Naive thymus-derived CD8-positive, alpha-beta T cell (primary cell): ENCODE data around the gene SERPINA1. TPM values are rescaled to one million over a fixed set of nuclear protein-coding genes. Genes with fewer than 3 reads are reported as not detected.

Experiments used
- ATAC-seq, 2 donors: fragments of 150-1000 bp; cut with Tn5 transposase in 1 of 2; sonication (Bioruptor Pico), chemical (Tn5 transposase) in 1 of 2; 1 replicate in 1 of 2; 2 replicates in 1 of 2; pipeline ENCODE4 v1.10.0; 2021; ENCODE audit warnings: mild to moderate bottlenecking in 2 of 2, moderate library complexity in 2 of 2
- POLR2A ChIA-PET: fragments of 350-600 bp; sonication (Branson Sonifier 250); formaldehyde crosslinking; loops from one replicate; lab custom pipeline; 2021; ENCODE audit warnings: antibody characterized with exemption; lab: Charles Lee
- DNase-seq, 10 donors: peaks; one replicate each; pipeline versions ENCODE4 v3.0.0 to v3.0.0-alpha.2; 2020 to 2022
- H3K27ac Mint-ChIP-seq, 10 donors: one replicate each; pipeline ENCODE4 v1.8.0; 2020 to 2022; ENCODE audit warnings: mild to moderate bottlenecking in 10 of 10, mixed read lengths in 10 of 10, moderate library complexity in 4 of 10, inconsistent platforms in 1 of 10
- H3K27me3 Mint-ChIP-seq, 5 donors: one replicate each; pipeline ENCODE4 v1.8.0; 2021 to 2022; ENCODE audit warnings: mixed read lengths in 5 of 5
- H3K36me3 Mint-ChIP-seq, 3 donors: one replicate each; pipeline ENCODE4 v1.8.0; 2020 to 2022; ENCODE audit warnings: mixed read lengths in 3 of 3, mild to moderate bottlenecking in 2 of 3, inconsistent platforms in 1 of 3
- H3K4me1 Mint-ChIP-seq, 4 donors: one replicate each; pipeline ENCODE4 v1.8.0; 2021 to 2022; ENCODE audit warnings: mixed read lengths in 4 of 4
- H3K4me3 Mint-ChIP-seq, 10 donors: one replicate each; pipeline ENCODE4 v1.8.0; 2020 to 2022; ENCODE audit warnings: mild to moderate bottlenecking in 10 of 10, mixed read lengths in 10 of 10, moderate library complexity in 6 of 10, inconsistent platforms in 1 of 10
- H3K9me3 Mint-ChIP-seq, 9 donors: one replicate each; pipeline ENCODE4 v1.8.0; 2020 to 2022; ENCODE audit warnings: mixed read lengths in 9 of 9, mild to moderate bottlenecking in 3 of 9, inconsistent platforms in 1 of 9, moderate library complexity in 1 of 9
- polyA plus RNA-seq, 3 donors: library from polyadenylated mRNA; unstranded; fragments of 300-500 nt; fragmentation: Illumina TruSeq; gene quantifications; one replicate each; pipeline ENCODE4 v1.2.3, GENCODE V29; 2021
- total RNA-seq, 8 experiments: library from RNA in 2 of 8; stranded (reverse) in 2 of 8; gene quantifications; one replicate each; pipeline ENCODE4 v1.2.3 and lab custom pipeline; 2021 to 2026

Gene SERPINA1
- total and polyA plus RNA-seq, 5 experiments from 2014 or later = 0.64 to 1.6 TPM; not detected in 3

DNA sequence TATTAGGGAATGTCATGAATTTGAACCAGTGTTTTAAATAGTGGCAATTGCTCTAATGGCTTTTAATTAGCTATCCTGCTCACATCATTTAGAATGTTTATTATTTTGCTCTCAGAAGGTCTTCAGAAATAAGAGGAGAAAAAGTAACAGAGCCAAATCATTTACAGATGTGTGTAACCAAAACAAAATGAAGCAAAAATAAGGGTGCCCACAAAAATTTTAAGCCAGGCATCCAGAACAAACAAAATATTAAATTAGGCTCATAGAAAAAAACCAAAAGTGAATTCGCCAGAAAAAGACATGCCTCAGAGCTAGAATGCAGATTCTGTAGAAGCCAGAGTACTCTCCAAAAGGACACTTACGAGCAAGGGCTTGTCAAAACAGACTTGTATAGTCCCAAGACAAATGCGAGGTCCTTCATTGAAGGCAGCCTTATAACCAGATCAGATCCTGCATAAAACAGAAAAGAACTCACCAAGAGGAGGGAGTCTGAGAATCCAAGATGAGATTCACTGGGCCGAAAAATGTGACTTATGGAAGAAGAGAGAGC is 20.2 kb upstream of the SERPINA1 start:
- no peak for ATAC-seq
- H3K4me3 Mint-ChIP-seq = no peak overlapping the region
- POLR2A ChIA-PET = no interaction called here
- H3K4me1 Mint-ChIP-seq = no peaks in the 10 kb centered on the region
- H3K27me3 Mint-ChIP-seq = peaks cover 8 to 30% (median 19%) of the 10 kb centered on the region in 5 donors
- no peak for DNase-seq
- H3K36me3 Mint-ChIP-seq = peaks cover 0 to 22% (median 4%) of the 10 kb centered on the region in 3 donors
- H3K27ac Mint-ChIP-seq = no peak overlapping the region
- H3K9me3 Mint-ChIP-seq = peaks cover 0 to 71% (median 18%) of the 10 kb centered on the region in 9 donors

DNA sequence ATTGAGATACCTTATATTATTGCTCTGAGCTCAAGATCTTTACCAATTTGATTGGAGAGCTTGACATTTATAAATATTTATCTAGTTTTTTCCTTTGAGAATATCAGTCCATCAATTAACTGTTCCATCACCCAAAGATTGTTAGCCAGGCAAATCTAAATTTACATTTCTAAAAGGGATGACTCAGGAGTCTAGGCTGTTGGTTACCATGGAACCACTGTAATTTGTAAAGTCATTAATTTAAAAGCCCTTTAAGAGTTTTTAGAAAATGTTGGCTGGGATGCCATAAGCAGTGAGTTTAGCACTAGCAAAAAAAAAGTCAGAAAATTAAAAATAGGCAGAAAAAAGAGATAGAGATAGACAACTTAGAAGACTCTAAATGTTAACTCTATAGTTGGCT is 19.5 kb upstream of the SERPINA1 start:
- Mint-ChIP-seq H3K9me3 (peaks cover 0 to 66% (median 18%) of the 10 kb centered on the region in 9 donors), H3K27ac (no peak overlapping the region), H3K4me1 (no peaks in the 10 kb centered on the region), H3K27me3 (peaks cover 8 to 23% (median 14%) of the 10 kb centered on the region in 5 donors), H3K36me3 (peaks cover 0 to 19% (median 4%) of the 10 kb centered on the region in 3 donors), H3K4me3 (no peak overlapping the region)
- no peak for DNase-seq
- POLR2A ChIA-PET = no interaction called here
- no peak for ATAC-seq

DNA sequence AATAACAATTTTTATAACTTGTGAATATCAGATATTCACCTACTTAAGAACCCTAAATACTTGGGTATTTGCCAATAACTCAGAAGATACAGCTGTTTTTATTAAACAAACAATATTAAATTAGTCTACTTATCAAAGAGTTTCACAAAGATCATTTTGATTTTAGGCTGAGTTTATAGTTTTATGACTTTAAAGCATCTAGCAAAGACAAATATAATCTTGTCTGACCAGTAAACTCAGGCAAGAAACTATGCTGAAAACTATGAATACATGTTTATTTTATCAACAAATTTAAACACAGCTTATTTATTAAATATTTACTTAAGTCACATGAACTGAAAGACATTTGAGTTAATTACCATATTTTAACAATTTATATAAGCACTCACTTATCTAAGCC is 18.5 kb upstream of the SERPINA1 start:
- H3K27ac Mint-ChIP-seq = no peak overlapping the region
- peaks cover 0 to 20% (median 4%) of the 10 kb centered on the region in 3 donors for H3K36me3 Mint-ChIP-seq
- ATAC-seq = no peak
- peaks cover 6 to 13% (median 7%) of the 10 kb centered on the region in 5 donors for H3K27me3 Mint-ChIP-seq
- DNase-seq = no peak
- H3K4me1 Mint-ChIP-seq = no peaks in the 10 kb centered on the region
- no peak overlapping the region for H3K4me3 Mint-ChIP-seq
- POLR2A ChIA-PET = no interaction called here
- H3K9me3 Mint-ChIP-seq = peaks cover 0 to 56% (median 18%) of the 10 kb centered on the region in 9 donors

DNA sequence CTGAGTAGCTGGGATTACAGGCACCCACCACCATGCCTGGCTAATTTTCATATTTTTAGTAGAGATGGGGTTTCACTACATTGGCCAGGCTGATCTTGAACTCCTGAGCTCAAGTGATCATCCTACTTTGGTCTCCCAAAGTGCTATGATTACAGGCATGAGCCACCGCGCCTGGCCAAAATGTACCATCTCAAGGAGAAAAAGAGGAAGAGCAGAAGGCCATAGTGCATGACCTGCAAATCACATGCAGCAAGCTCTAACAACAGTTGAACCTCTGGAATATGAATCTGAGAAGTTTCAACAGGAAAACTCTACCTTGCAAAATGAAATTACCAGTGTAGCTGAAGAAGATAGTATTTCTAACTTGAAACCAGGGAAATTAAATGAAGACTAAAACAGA is 17.1 kb upstream of the SERPINA1 start:
- Mint-ChIP-seq H3K27me3 (peaks cover 2 to 6% (median 4%) of the 10 kb centered on the region in 5 donors), H3K4me3 (no peak overlapping the region), H3K36me3 (peaks cover 0 to 16% (median 4%) of the 10 kb centered on the region in 3 donors), H3K27ac (no peak overlapping the region), H3K4me1 (no peaks in the 10 kb centered on the region), H3K9me3 (peaks cover 0 to 42% (median 13%) of the 10 kb centered on the region in 9 donors)
- DNase-seq = no peak
- ATAC-seq = no peak
- POLR2A ChIA-PET = no interaction called here

DNA sequence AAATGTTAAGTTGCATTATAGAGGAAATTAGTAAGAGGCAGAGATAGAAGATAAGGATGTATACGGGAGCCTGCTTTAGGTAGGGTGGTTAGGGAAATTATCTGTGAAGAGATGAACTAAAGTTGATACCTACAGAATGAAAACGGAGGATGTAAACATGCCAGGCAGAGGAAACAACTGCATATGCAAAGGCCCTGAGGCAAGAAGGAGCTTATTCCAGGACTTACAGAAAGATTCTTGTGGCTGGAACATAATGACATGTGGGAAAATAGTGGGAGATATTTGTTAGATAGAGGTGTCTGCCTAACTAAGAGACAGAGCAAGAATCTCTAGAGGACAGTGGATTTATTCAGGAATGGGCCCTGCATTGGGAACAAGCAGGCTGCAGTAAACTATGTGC is 16.2 kb upstream of the SERPINA1 start:
- Mint-ChIP-seq H3K4me1 (no peaks in the 10 kb centered on the region), H3K9me3 (peaks cover 0 to 33% (median 12%) of the 10 kb centered on the region in 9 donors), H3K4me3 (no peak overlapping the region), H3K36me3 (peaks cover 0 to 16% (median 2%) of the 10 kb centered on the region in 3 donors), H3K27me3 (peaks cover 0 to 6% (median 5%) of the 10 kb centered on the region in 5 donors), H3K27ac (no peak overlapping the region)
- no peak for ATAC-seq
- DNase-seq = no peak
- POLR2A ChIA-PET = no interaction called here

DNA sequence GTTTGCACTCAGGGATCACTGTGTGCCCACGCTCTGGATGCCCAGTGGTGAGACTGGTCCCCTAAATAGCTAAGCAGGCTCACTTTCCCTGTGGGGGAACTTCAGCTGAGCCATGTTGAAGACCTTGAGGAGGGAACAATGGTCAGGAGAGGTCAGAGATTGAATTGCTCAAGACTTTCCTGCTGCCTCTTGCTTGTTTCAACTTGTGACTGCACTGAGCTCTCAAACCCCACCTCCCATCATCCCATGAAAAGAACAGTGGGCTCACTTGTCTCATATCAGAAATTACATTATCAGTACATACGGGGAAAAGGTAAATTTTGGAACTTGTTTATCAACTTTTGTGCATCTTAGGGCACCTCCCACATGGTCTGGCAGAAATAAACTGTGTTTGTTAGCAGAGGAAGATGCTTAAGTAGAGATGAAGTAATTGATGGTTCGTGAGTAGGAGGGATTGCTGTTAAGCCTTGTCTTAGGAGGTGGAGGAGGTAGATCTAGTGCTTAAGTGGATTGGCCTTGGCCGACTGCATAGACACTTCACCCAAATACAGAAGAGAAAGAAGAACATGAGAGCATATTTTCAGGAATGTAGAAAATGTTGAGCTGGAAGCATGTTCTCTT is 15.0 kb upstream of the SERPINA1 start:
- Mint-ChIP-seq H3K4me3 (no peak overlapping the region), H3K4me1 (no peaks in the 10 kb centered on the region), H3K9me3 (peaks cover 0 to 25% (median 8%) of the 10 kb centered on the region in 9 donors), H3K27ac (no peak overlapping the region), H3K36me3 (peaks cover 0 to 9% (median 0%) of the 10 kb centered on the region in 3 donors), H3K27me3 (peaks cover 6 to 10% (median 7%) of the 10 kb centered on the region in 5 donors)
- DNase-seq = no peak
- ATAC-seq = no peak
- POLR2A ChIA-PET = no interaction called here

DNA sequence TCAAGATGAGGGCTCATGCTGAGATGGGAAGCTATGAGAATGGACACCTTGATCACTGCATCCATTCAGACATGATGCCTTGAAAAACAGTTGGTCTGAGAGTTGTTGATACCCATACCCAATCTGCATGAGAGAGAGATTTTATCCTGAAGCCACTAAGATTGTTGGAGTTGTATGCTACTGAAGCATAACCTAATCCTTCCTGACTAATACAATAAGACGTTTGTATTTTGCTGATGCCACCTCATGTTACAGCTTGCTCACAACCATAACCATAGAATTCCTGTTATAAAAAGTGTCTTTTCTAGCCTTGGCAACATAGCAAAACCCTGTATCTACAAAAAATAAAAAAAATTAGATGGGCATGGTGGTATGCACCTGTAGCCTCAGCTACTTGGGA is 12.7 kb upstream of the SERPINA1 start:
- H3K36me3 Mint-ChIP-seq = peaks cover 0 to 4% (median 0%) of the 10 kb centered on the region in 3 donors
- H3K27me3 Mint-ChIP-seq = peaks cover 14 to 25% (median 17%) of the 10 kb centered on the region in 5 donors
- no peak overlapping the region for H3K27ac Mint-ChIP-seq
- no peak for DNase-seq
- H3K4me3 Mint-ChIP-seq = no peak overlapping the region
- no peak for ATAC-seq
- peaks cover 0 to 2% (median 0%) of the 10 kb centered on the region in 4 donors for H3K4me1 Mint-ChIP-seq
- POLR2A ChIA-PET = no interaction called here
- peaks cover 0 to 10% (median 2%) of the 10 kb centered on the region in 9 donors for H3K9me3 Mint-ChIP-seq

DNA sequence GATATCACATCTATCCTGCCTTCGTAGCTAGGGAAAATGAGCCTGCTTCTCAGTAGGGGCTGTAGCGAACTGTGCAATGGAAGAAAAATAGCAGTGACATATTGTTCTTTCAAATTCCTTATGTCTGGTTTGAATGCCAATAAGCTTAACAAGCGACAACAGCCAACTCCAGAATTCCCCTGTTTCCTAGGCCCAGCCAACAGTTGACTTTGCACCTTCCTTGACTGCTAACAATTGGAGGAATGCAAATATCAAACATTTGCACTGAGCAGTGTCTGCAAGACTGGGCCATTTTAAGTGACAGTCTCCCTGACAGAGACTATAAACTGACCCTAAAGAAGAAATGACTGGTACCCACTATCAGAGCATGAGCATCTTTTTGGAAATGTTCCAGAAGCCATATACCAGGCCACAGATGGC is 12.0 kb upstream of the SERPINA1 start:
- no peak overlapping the region for H3K4me3 Mint-ChIP-seq
- no peak overlapping the region for H3K27ac Mint-ChIP-seq

DNA sequence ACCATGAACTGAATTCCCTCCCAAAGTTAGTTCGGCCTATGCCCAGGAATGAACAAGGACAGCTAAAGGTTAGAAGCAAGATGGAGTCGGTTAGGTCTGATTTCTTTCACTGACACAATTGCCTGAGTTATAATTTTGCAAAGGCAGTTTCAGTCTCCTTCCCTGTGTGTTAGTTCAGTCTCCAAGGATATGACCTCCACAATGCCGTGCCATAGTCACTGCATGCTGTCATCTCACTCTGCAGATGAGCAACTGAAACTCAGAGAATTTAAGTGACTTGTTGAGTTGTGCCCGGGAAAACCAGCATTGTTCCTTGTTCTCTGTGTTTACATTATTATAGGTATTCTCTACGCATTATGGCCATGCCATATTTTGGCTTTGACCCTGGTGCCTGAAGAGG is 10.1 kb upstream of the SERPINA1 start:
- Mint-ChIP-seq H3K27me3 (peaks cover 14 to 25% (median 17%) of the 10 kb centered on the region in 5 donors), H3K27ac (no peak overlapping the region), H3K4me1 (peaks cover 0 to 8% (median 2%) of the 10 kb centered on the region in 4 donors), H3K9me3 (peaks cover 0 to 3% (median 0%) of the 10 kb centered on the region in 9 donors), H3K36me3 (peaks cover 0 to 4% (median 0%) of the 10 kb centered on the region in 3 donors), H3K4me3 (no peak overlapping the region)
- no peak for DNase-seq
- POLR2A ChIA-PET = no interaction called here
- no peak for ATAC-seq

More for the DNA sequence above, 12.0 kb upstream of the SERPINA1 start:
- peaks cover 0 to 2% (median 0%) of the 10 kb centered on the region in 4 donors for H3K4me1 Mint-ChIP-seq
- POLR2A ChIA-PET = no interaction called here
- DNase-seq (no peak), ATAC-seq (no peak)
- H3K27me3 Mint-ChIP-seq = peaks cover 14 to 25% (median 17%) of the 10 kb centered on the region in 5 donors
- H3K9me3 Mint-ChIP-seq = peaks cover 0 to 4% (median 0%) of the 10 kb centered on the region in 9 donors
- H3K36me3 Mint-ChIP-seq = peaks cover 0 to 4% (median 0%) of the 10 kb centered on the region in 3 donors

DNA sequence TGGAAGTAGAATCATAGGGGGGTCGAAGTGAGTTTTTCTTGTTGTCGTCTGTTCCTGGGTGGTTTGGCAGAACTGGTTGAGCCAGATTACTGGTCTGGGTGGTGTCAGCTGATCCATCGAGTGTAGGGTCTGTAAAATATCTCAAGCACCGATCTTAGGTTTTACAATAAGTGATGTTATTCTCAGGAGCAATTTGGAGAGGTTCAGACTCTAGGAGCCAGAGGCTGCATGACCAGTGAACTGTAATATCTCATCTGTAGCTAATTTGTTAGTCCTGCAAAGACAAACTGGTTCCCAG is 9.7 kb upstream of the SERPINA1 start:
- DNase-seq (no peak), ATAC-seq (no peak)
- Mint-ChIP-seq H3K27ac (peak overlapping the region in 1 of 10 donors; percentile 9), H3K4me1 (peaks cover under 1 to 12% (median 2%) of the 10 kb centered on the region in 4 donors), H3K27me3 (peaks cover 14 to 25% (median 17%) of the 10 kb centered on the region in 5 donors), H3K36me3 (peaks cover 0 to 4% (median 0%) of the 10 kb centered on the region in 3 donors), H3K9me3 (peaks cover 0 to 3% (median 0%) of the 10 kb centered on the region in 9 donors), H3K4me3 (no peak overlapping the region)
- POLR2A ChIA-PET = no interaction called here

DNA sequence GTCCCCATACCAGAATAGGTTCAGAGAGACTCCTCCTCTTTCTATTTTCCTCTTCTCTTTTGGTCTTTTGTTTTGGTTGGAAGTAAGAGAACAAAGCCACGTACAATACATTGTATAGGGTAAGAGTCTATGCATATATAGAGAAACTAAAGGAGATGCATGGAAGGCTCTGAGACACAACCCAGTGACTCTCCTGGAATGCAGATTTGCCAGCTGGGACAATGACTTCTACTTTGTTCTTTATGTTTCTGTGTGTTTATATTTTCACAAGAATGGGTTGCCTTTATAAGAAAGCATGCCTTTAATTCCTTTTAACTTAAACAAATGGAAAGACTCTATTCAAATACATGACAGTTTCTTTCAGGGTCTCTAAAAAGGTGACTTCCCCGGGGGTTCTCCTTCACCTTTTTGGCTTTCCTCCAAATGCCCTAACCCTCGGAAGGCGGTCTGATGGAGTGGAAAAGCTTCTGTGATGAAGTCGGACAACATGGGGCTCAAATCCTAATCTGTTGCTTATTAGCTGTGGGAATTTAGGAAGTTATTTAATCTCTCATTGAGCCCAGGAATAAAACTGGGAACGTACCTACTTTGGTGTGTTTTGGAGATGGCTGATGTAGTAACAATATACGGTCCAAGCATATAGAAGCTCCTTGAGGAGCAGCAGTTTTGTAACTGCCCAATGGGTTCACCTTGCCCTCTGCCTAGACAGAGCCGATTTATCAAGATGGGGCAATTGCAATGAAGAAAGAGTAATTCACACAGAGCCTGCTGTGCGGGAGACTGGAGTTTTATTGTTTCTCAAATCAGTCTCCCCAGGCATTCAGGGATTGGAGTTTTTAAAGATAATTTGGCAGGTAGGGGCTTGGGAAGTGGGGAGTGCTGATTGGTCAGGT is 9.1 kb upstream of the SERPINA1 start:
- Mint-ChIP-seq H3K27me3 (peaks cover 14 to 25% (median 17%) of the 10 kb centered on the region in 5 donors), H3K27ac (peak overlapping the region in 1 of 10 donors; percentile 9), H3K4me1 (peaks cover 2 to 17% (median 6%) of the 10 kb centered on the region in 4 donors), H3K4me3 (no peak overlapping the region), H3K9me3 (peaks cover 0 to 3% (median 0%) of the 10 kb centered on the region in 9 donors), H3K36me3 (peaks cover 0 to 4% (median 0%) of the 10 kb centered on the region in 3 donors)
- ATAC-seq (no peak), DNase-seq (no peak)
- POLR2A ChIA-PET = no interaction called here

DNA sequence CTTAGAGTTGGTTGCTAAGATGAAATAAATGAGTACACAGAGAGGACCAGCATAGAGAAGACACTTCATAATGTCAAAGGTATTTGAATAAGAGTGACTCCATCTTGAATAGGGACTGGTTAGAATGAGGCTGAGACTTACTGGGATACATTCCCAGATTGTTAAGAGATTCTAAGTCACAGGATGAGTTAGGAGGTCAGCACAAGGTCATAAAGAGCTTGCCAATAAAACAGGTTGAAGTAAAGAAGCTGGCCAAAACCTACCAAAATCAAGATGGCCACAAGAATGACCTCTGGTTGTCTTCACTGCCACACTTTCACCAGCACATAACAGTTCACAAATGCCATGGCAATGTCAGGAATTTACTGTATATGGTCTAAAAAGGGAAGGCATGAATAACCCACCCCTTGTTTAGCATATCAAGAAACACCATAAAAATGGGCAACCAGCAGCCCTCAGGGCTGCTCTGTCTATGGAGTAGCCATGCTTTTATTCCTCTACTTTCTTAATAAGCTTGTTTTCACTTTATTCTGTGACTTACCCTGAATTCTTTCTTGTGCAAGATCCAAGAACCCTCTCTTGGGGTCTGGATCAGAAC is 8.3 kb upstream of the SERPINA1 start:
- DNase-seq (no peak), ATAC-seq (no peak)
- Mint-ChIP-seq H3K4me1 (peaks cover 2 to 17% (median 14%) of the 10 kb centered on the region in 4 donors), H3K27me3 (peaks cover 14 to 25% (median 15%) of the 10 kb centered on the region in 5 donors), H3K27ac (no peak overlapping the region), H3K4me3 (no peak overlapping the region), H3K36me3 (no peaks in the 10 kb centered on the region), H3K9me3 (peaks cover 0 to 3% (median 0%) of the 10 kb centered on the region in 9 donors)
- POLR2A ChIA-PET = no interaction called here
